SKM-1 (cell line): ENCODE data around the gene AQP12A.

Source experiments
- DNase-seq: peaks from one replicate; lab custom pipeline; 2025; ENCODE audit not compliant: unreplicated experiment; lab: John Stamatoyannopoulos, UW

Gene AQP12A

GRCh38 chr2:240734756-240735155 is 43.1 kb downstream of the AQP12A start:
- DNase-seq: no peak

- DNase-seq: no peak
Observed at GRCh38 chr2:240735476-240735875, 43.8 kb downstream of the AQP12A start.

- DNase-seq: no peak
Observed at GRCh38 chr2:240736281-240737250, 44.9 kb downstream of the AQP12A start.

GRCh38 chr2:240737512-240737911 is 45.8 kb downstream of the AQP12A start:
- DNase-seq: no peak

GRCh38 chr2:240737958-240738357 is 46.3 kb downstream of the AQP12A start:
- DNase-seq: no peak

- DNase-seq: no peak
Observed at GRCh38 chr2:240739797-240740196, 48.1 kb downstream of the AQP12A start.

GRCh38 chr2:240741091-240741490 is 49.4 kb downstream of the AQP12A start:
- no peak for DNase-seq

GRCh38 chr2:240742602-240743095 is 51.0 kb downstream of the AQP12A start:
- DNase-seq: no peak

GRCh38 chr2:240745456-240745855 is 53.8 kb downstream of the AQP12A start:
- DNase-seq: no peak

- DNase-seq: no peak
Observed at GRCh38 chr2:240745962-240746361, 54.3 kb downstream of the AQP12A start.

- DNase-seq: no peak
Observed at GRCh38 chr2:240746671-240747070, 55.0 kb downstream of the AQP12A start.

GRCh38 chr2:240747256-240747655 is 55.6 kb downstream of the AQP12A start:
- no peak for DNase-seq
